K562 (cell line): ENCODE data around the gene LHB. TPM values are rescaled to one million over a fixed set of nuclear protein-coding genes. Genes with fewer than 3 reads are reported as not detected.

Experiments
- ATAC-seq: fragments of 200-7000 bp; cut with Tn5 transposase; 3 replicates; pipeline ENCODE4 v1.9.1; 2020; ENCODE audit warnings: moderate library complexity
- BruUV-seq: library from RNA; stranded (reverse); fragments of 400-500 nt; replicated peaks from 2 replicates; lab custom pipeline; 2021; lab: Mats Ljungman, UMichigan
- CTCF ChIA-PET: fragments of 300-600 bp; formaldehyde crosslinking; extraction: SDS; loops from one replicate; lab custom pipeline; 2021; ENCODE audit warnings: low intra/inter-chr PET ratio; lab: Yijun Ruan, JAX
- POLR2A ChIA-PET: fragments of 300-600, 350-650 bp; sonication (Branson Sonifier 250); formaldehyde crosslinking; extraction: SDS; loops from one replicate; lab custom pipeline; 2021; ENCODE audit warnings: antibody characterized with exemption, inconsistent platforms; lab: Yijun Ruan, JAX
- DNase-seq, 4 experiments: peaks; one replicate each; pipeline versions ENCODE4 v3.0.0 to v3.0.0-alpha.2; 2011 to 2018; ENCODE audit warnings: low spot score in 3 of 4, mixed read lengths in 3 of 4; ENCODE audit errors: extremely low read depth in 1 of 4
- FAIRE-seq: peaks from 2 replicates; lab custom pipeline; 2011; peaks lifted over from hg19 to GRCh38; lab: Jason Lieb, UNC
- H2AFZ ChIP-seq: 2 replicates; pipeline ENCODE4 v1.6.0; 2011; ENCODE audit warnings: low read depth, low read length, control low read depth, inconsistent platforms
- H3K27ac ChIP-seq: fragments of 200-600 bp; 3 replicates; pipeline ENCODE4 v1.8.0; 2011; ENCODE audit warnings: low read depth, mild to moderate bottlenecking, control low read depth, inconsistent platforms, low read length, moderate library complexity, mixed read lengths; ENCODE audit errors: extremely low read depth
- H3K27me3 ChIP-seq, 2 experiments: fragments of 300-600 bp in 1 of 2; 2 replicates in 1 of 2; 3 replicates in 1 of 2; pipeline versions ENCODE4 v1.6.0 to v1.8.0; 2011; ENCODE audit warnings: inconsistent platforms in 2 of 2, low read length in 2 of 2, mild to moderate bottlenecking in 1 of 2, mixed read lengths in 1 of 2, moderate library complexity in 1 of 2; ENCODE audit not compliant: control insufficient read depth in 2 of 2, insufficient read depth in 2 of 2
- H3K36me3 ChIP-seq: fragments of 300-600 bp; 3 replicates; pipeline ENCODE4 v1.8.0; 2011; ENCODE audit warnings: mild to moderate bottlenecking, low read length, inconsistent platforms; ENCODE audit not compliant: control insufficient read depth, insufficient read depth
- H3K4me1 ChIP-seq, 2 experiments: fragments of 200-600 bp in 1 of 2; replicated peaks in 1 of 2; 2 replicates in 1 of 2; 3 replicates in 1 of 2; pipeline versions ENCODE4 v1.5.1 to v1.8.0; 2011; ENCODE audit warnings: inconsistent platforms in 2 of 2, low read length in 2 of 2, mild to moderate bottlenecking in 1 of 2, mixed read lengths in 1 of 2, moderate library complexity in 1 of 2; ENCODE audit not compliant: control insufficient read depth in 2 of 2, insufficient read depth in 2 of 2
- H3K4me2 ChIP-seq: 2 replicates; pipeline ENCODE4 v1.6.1; 2011; ENCODE audit warnings: low read length, control low read depth, inconsistent platforms, mixed read lengths; ENCODE audit not compliant: insufficient read depth
- H3K4me3 ChIP-seq: fragments of 200-600 bp; sonication (generic), shearing (Covaris generic); 2 replicates; pipeline ENCODE4 v1.5.1; 2016; ENCODE audit warnings: control low read depth, inconsistent platforms
- H3K79me2 ChIP-seq: fragments of 200-600 bp; 3 replicates; pipeline ENCODE4 v1.8.0; 2011; ENCODE audit warnings: low read length, inconsistent platforms; ENCODE audit not compliant: control insufficient read depth, insufficient read depth
- H3K9ac ChIP-seq, 2 experiments: 2 replicates each; pipeline versions ENCODE4 v1.6.0 to v1.6.1; 2011; ENCODE audit warnings: low read depth in 2 of 2, low read length in 2 of 2, control low read depth in 1 of 2, inconsistent platforms in 1 of 2, mild to moderate bottlenecking in 1 of 2, mixed read lengths in 1 of 2; ENCODE audit not compliant: insufficient read depth in 1 of 2
- H3K9me1 ChIP-seq: one replicate; pipeline ENCODE4 v1.6.0; 2011; ENCODE audit warnings: inconsistent platforms, mild to moderate bottlenecking, low read length, moderate library complexity; ENCODE audit not compliant: control insufficient read depth, insufficient read depth
- H3K9me3 ChIP-seq: replicated peaks from 2 replicates; pipeline ENCODE4 v1.5.1; 2011; ENCODE audit warnings: low read depth, low read length, inconsistent platforms; ENCODE audit not compliant: control insufficient read depth, insufficient read depth
- H4K20me1 ChIP-seq: replicated peaks from 2 replicates; pipeline ENCODE4 v1.6.1; 2011; ENCODE audit warnings: low read length, inconsistent platforms, mixed read lengths; ENCODE audit not compliant: control insufficient read depth, insufficient read depth
- ATF7 ChIP-seq: fragments of 450-650 bp; IDR thresholded peaks from 2 replicates; pipeline ENCODE4 v1.7.1; 2014; ENCODE audit warnings: mild to moderate bottlenecking, moderate library complexity
- CBFA2T3 ChIP-seq: fragments of 450-650 bp; IDR thresholded peaks from 2 replicates; pipeline ENCODE4 v1.6.1; 2017
- CXXC5 ChIP-seq: fragments of 250-450 bp; sonication (Bioruptor Pico); IDR thresholded peaks from 2 replicates; pipeline ENCODE4 v1.8.0; 2022; ENCODE audit warnings: inconsistent platforms, mild to moderate bottlenecking, moderate library complexity
- DACH1 ChIP-seq: fragments of 450-650 bp; IDR thresholded peaks from 2 replicates; pipeline ENCODE4 v1.6.1; 2018; ENCODE audit not compliant: partially characterized antibody
- FOSL1 ChIP-seq: fragments of 200-800 bp; sonication (Bioruptor generic); conservative IDR thresholded peaks from 2 replicates; pipeline ENCODE4 v1.6.1; 2016; ENCODE audit warnings: missing genetic modification characterization, missing compliant biosample characterization
- GATAD2B ChIP-seq: fragments of 450-650 bp; IDR thresholded peaks from 2 replicates; pipeline ENCODE4 v1.6.1; 2017; ENCODE audit warnings: mild to moderate bottlenecking, borderline replicate concordance
- HIVEP1 ChIP-seq: fragments of 250-450 bp; sonication (Bioruptor Pico); IDR thresholded peaks from 2 replicates; pipeline ENCODE4 v1.4.0; 2020; ENCODE audit warnings: mild to moderate bottlenecking
- JUND ChIP-seq, 2 experiments: IDR thresholded peaks; 2 replicates in 1 of 2; 3 replicates in 1 of 2; pipeline ENCODE4 v1.6.1; 2011; ENCODE audit warnings: borderline replicate concordance in 2 of 2, low read depth in 2 of 2, low read length in 2 of 2, improper control_type of control experiment in 1 of 2, missing biosample characterization in 1 of 2, missing genetic modification characterization in 1 of 2, missing genetic modification reagents in 1 of 2
- KLF10 ChIP-seq: fragments of 250-450 bp; sonication (Bioruptor Pico); IDR thresholded peaks from 2 replicates; pipeline ENCODE4 v1.6.1; 2021; ENCODE audit warnings: matching md5 sums
- NFATC3 ChIP-seq: fragments of 450-650 bp; IDR thresholded peaks from 2 replicates; pipeline ENCODE4 v1.6.1; 2017; ENCODE audit warnings: mild to moderate bottlenecking
- NR2C1 ChIP-seq, 2 experiments: fragments of 450-650 bp; IDR thresholded peaks; 2 replicates each; pipeline ENCODE4 v1.6.1; 2017; ENCODE audit warnings: mild to moderate bottlenecking in 2 of 2, antibody characterized with exemption in 1 of 2, inconsistent platforms in 1 of 2, missing compliant biosample characterization in 1 of 2, missing genetic modification characterization in 1 of 2
- NRF1 ChIP-seq, 2 experiments: fragments of 450-650 bp; IDR thresholded peaks in 1 of 2; conservative IDR thresholded peaks in 1 of 2; 2 replicates each; pipeline ENCODE4 v1.6.1; 2014; ENCODE audit warnings: mild to moderate bottlenecking in 2 of 2
- POLR2A ChIP-seq: fragments of 450-650 bp; conservative IDR thresholded peaks from 2 replicates; pipeline ENCODE4 v1.6.1; 2016
- POLR2AphosphoS5 ChIP-seq: IDR thresholded peaks from 2 replicates; pipeline ENCODE4 v1.6.1; 2011; ENCODE audit warnings: mild to moderate bottlenecking, low read depth, low read length, moderate library complexity; ENCODE audit not compliant: control insufficient read depth, insufficient read depth
- SRF ChIP-seq, 2 experiments: fragments of 250-450, 450-650 bp in 1 of 2; sonication (Bioruptor Pico) in 1 of 2; sonication (generic) in 1 of 2; formaldehyde crosslinking; IDR thresholded peaks; 2 replicates each; pipeline versions ENCODE4 v1.5.0 to v1.5.1; 2020 to 2022; ENCODE audit warnings: mild to moderate bottlenecking in 1 of 2, missing genetic modification reagents in 1 of 2
- ZBTB17 ChIP-seq: fragments of 450-650 bp; formaldehyde crosslinking; IDR thresholded peaks from 2 replicates; pipeline ENCODE4 v1.4.0; 2020; ENCODE audit warnings: mild to moderate bottlenecking
- ZNF436 ChIP-seq: fragments of 250-450, 450-650 bp; sonication (Bioruptor Pico); formaldehyde crosslinking; IDR thresholded peaks from 2 replicates; pipeline ENCODE4 v1.7.0; 2020; ENCODE audit warnings: mild to moderate bottlenecking
- ZNF507 ChIP-seq: conservative IDR thresholded peaks from 2 replicates; pipeline ENCODE4 v1.6.1; 2017; ENCODE audit warnings: missing genetic modification characterization, missing compliant biosample characterization
- WGBS: fragments of 100-300 bp; shearing (Covaris generic); methylation state at CpG from one replicate; pipeline ENCODE4 v1.1.6; 2016; ENCODE audit warnings: low coverage, mixed read lengths; ENCODE audit not compliant: insufficient coverage; ENCODE audit errors: missing lambda C conversion rate; 5-methylcytosine and 5-hydroxymethylcytosine counted together
- in situ Hi-C: fragments of 300-500 bp; cut with MboI; formaldehyde crosslinking; loops from 4 replicates; pipeline ENCODE4 v1.15.0; 2018; ENCODE audit warnings: inconsistent platforms, mixed read lengths
- intact Hi-C: fragments of 100-400 bp; cut with micrococcal nuclease; formaldehyde crosslinking; loops from 2 replicates; pipeline ENCODE4 v1.14.2; 2022
- polyA plus RNA-seq, 8 experiments: library from polyadenylated mRNA; depleted of rRNA in 4 of 8; stranded (reverse) in 5 of 8; unstranded in 3 of 8; fragments of >200 nt; fragmentation: Nextera tagmentation in 2 of 8; fragmentation: Illumina TruSeq in 1 of 8; extraction: Ambion mirVana in 2 of 8; extraction: Trizol in 1 of 8; gene quantifications; 2 replicates each; pipeline versions ENCODE4 v1.2.1 to v1.2.3, GENCODE V29; 2011 to 2014; ENCODE audit warnings: inconsistent platforms in 1 of 8, missing spikeins in 1 of 8
- total RNA-seq, 7 experiments: library from RNA; depleted of rRNA in 6 of 7; stranded (reverse); fragments of >200 nt in 6 of 7; fragmentation: Illumina TruSeq in 2 of 7; extraction: Trizol in 2 of 7; gene quantifications; 2 replicates each; pipeline versions ENCODE4 v1.2.1 to v1.2.3, GENCODE V29; 2011 to 2021; ENCODE audit warnings: low replicate concordance in 1 of 7
- TF ChIP-seq, protein P1 (sequence below), 2 experiments: fragments of 250-450 bp in 1 of 2; fragments of 450-650 bp in 1 of 2; sonication (Bioruptor Pico) in 1 of 2; IDR thresholded peaks; 2 replicates each; pipeline versions ENCODE4 v1.6.1 to v1.8.0; 2016 to 2021; ENCODE audit warnings: mild to moderate bottlenecking in 2 of 2, moderate library complexity in 2 of 2, missing compliant biosample characterization in 1 of 2, missing genetic modification characterization in 1 of 2
- TF ChIP-seq, protein P2 (sequence below): sonication (generic); formaldehyde crosslinking; IDR thresholded peaks from 2 replicates; pipeline ENCODE4 v1.8.0; 2022; ENCODE audit warnings: missing genetic modification reagents, mild to moderate bottlenecking, moderate library complexity, borderline replicate concordance

The LHB gene
- total and polyA plus RNA-seq, 9 of the 15 experiments (the other 6 are each of a cell fraction or from before 2014, with no cell fraction given): 0.54 TPM; not detected in 8

DNA sequence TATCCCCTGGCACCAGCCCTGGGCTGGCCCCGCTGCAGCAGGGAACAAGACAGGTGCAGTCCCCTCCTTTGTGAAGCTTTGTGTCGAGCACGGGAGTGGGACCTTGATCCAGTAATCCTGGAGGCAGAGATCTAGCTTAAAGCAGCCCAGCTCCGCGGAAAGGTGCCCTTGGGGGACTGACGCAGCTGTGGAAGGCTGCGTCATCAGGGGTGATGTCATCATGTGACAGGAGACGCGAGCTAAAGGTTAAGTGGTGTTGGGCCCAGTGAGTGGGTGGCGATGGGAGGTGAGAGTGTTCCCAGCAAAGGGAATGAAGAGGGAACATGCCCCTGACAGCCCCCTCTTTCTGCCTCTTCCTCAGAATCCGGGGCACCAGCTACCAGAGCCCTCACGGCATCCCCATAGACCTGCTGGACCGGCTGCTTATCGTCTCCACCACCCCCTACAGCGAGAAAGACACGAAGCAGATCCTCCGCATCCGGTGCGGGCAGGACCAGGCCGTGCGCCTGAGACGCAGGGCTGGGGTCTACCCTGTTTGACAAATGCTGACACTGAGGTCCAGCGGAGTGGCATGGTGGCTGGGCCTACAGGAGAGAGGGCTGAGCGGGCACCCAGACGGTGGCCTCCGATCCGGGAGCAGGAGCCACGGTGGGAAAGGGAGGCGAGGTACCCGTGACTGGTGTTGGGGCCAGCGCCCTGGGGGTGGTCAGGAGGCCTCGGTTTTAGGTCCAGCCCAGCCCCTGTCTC, 2.6 kb downstream of the LHB start:
- Histone ChIP-seq H3K9me3 (no peaks in the 10 kb centered on the region), H2AFZ (no peak overlapping the region), H3K4me3 (no peak overlapping the region), H3K9me1 (peaks cover 3% of the 10 kb centered on the region), H3K27me3 (no peaks in the 10 kb centered on the region), H3K36me3 (peaks cover 70% of the 10 kb centered on the region; the same call in 2 of the 3 replicates), H3K4me1 (peaks cover 15 to 47% of the 10 kb centered on the region in 2 experiments; a peak in 4 of 5 replicates), H3K27ac (peak overlapping the region; percentile 12; the same call in 2 of the 3 replicates), H3K79me2 (no peaks in the 10 kb centered on the region), H4K20me1 (peaks cover 9% of the 10 kb centered on the region; the same call in 1 of the 2 replicates), H3K9ac (no peak overlapping the region), H3K4me2 (no peak overlapping the region)
- ATAC-seq (peak; percentile 5; the same call in 1 of the 3 replicates), FAIRE-seq (peak; percentile 68), DNase-seq (peak in 2 of 4 experiments; percentile 45 to 66)
- ChIA-PET POLR2A (interaction anchor here (0.8 to 1.3 kb wide), 3 partner anchors 9 to 13 kb away, joined by 3 to 5 read pairs (median 5); no protein-coding TSS in a partner anchor), CTCF (no interaction called here)
- in situ Hi-C loops: no loop called here
- 72% methylated on average over 28 of the region's 32 CpGs for WGBS
- intact Hi-C loops: no loop called here
- no TSS peak for BruUV-seq
- TF ChIP-seq ZNF436 (CRISPR knock-in tag): no peak
- peak; percentile 89 for TF ChIP-seq ATF7
- TF ChIP-seq KLF10 (CRISPR knock-in tag): no peak
- TF ChIP-seq POLR2A: 0 out of 2 replicates have a peak, but pooled peaks have one; percentile 29
- no peak for TF ChIP-seq NFATC3
- peak; percentile 60 for TF ChIP-seq FOSL1 (tag)
- TF ChIP-seq JUND (IDR thresholded peaks at IDR 0.05; ENCODE audit: borderline replicate concordance, low read depth, low read length): peak; percentile 86; the same call in 1 of the 2 replicates
- peak; percentile 76; the same call in 2 of the 3 replicates for TF ChIP-seq JUND (tag; IDR thresholded peaks at IDR 0.05; ENCODE audit: borderline replicate concordance, low read depth, low read length)
- no peak for TF ChIP-seq ZNF507 (tag)
- no peak for TF ChIP-seq CBFA2T3
- no peak for TF ChIP-seq HIVEP1
- TF ChIP-seq POLR2AphosphoS5: 0 out of 2 replicates have a peak, but pooled peaks have one; percentile 14
- no peak for TF ChIP-seq DACH1
- TF ChIP-seq ZBTB17 (CRISPR knock-in tag): no peak
- TF ChIP-seq NR2C1 (IDR thresholded peaks at IDR 0.05): no peak
- 0 out of 2 replicates have a peak, but pooled peaks have one; percentile 13 for TF ChIP-seq NR2C1 (tag; IDR thresholded peaks at IDR 0.05)
- TF ChIP-seq, protein P1, sequence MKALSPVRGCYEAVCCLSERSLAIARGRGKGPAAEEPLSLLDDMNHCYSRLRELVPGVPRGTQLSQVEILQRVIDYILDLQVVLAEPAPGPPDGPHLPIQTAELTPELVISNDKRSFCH (CRISPR knock-in tag; IDR thresholded peaks at IDR 0.05): no peak
- TF ChIP-seq, protein P1 (tag; IDR thresholded peaks at IDR 0.05): 0 out of 2 replicates have a peak, but pooled peaks have one; percentile 54
- TF ChIP-seq SRF (CRISPR knock-in tag; IDR thresholded peaks at IDR 0.05): no peak
- peak in 1 of 2 experiments; percentile 30; a peak in 1 of 4 replicates for TF ChIP-seq NRF1 (conservative IDR thresholded peaks at IDR 0.05 in 1 of 2, IDR thresholded peaks at IDR 0.05 in 1 of 2)
- TF ChIP-seq, protein P2, sequence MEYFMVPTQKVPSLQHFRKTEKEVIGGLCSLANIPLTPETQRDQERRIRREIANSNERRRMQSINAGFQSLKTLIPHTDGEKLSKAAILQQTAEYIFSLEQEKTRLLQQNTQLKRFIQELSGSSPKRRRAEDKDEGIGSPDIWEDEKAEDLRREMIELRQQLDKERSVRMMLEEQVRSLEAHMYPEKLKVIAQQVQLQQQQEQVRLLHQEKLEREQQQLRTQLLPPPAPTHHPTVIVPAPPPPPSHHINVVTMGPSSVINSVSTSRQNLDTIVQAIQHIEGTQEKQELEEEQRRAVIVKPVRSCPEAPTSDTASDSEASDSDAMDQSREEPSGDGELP (CRISPR knock-in tag): peak; percentile 22; the same call in 1 of the 2 replicates
- TF ChIP-seq CXXC5 (CRISPR knock-in tag): peak; percentile 29; the same call in 1 of the 2 replicates
- TF ChIP-seq GATAD2B: no peak
